ENCODE measurements around the gene STX1A. TPM values are rescaled to one million over a fixed set of nuclear protein-coding genes. Genes with fewer than 3 reads are reported as not detected.

STX1A gene
- total RNA-seq, 1 experiment from 2014 or later: 24.2 TPM

DNA sequence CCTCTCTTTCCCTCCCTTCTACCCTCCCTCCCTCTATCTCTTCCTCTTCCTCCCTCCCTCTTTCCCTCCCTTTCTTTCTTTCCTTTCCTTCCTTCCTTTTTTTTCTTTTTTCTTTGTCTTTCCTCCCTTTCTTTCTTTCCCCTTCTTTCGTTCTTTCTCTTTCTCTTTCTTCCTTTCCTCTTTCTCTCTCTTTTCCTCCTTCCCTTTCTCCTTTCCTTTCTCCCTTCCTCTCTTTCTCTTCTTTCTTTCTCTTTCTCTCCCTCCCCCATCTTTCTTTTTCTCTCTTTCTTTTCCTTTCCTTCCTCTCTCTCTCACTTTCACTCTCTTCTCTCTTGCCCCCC is 43.2 kb upstream of the STX1A start:
- Mint-ChIP-seq H3K27ac (ENCODE audit: low read depth, unreplicated experiment) (no peak overlapping the region), H3K4me3 (ENCODE audit: unreplicated experiment) (no peak overlapping the region), H3K27me3 (ENCODE audit: insufficient read depth, unreplicated experiment) (no peaks in the 10 kb centered on the region), H3K36me3 (ENCODE audit: insufficient read depth, unreplicated experiment) (no peaks in the 10 kb centered on the region), H3K4me1 (ENCODE audit: insufficient read depth, unreplicated experiment) (peaks cover 6% of the 10 kb centered on the region), H3K9me3 (ENCODE audit: unreplicated experiment) (no peaks in the 10 kb centered on the region)
- TF ChIP-seq, protein P1, sequence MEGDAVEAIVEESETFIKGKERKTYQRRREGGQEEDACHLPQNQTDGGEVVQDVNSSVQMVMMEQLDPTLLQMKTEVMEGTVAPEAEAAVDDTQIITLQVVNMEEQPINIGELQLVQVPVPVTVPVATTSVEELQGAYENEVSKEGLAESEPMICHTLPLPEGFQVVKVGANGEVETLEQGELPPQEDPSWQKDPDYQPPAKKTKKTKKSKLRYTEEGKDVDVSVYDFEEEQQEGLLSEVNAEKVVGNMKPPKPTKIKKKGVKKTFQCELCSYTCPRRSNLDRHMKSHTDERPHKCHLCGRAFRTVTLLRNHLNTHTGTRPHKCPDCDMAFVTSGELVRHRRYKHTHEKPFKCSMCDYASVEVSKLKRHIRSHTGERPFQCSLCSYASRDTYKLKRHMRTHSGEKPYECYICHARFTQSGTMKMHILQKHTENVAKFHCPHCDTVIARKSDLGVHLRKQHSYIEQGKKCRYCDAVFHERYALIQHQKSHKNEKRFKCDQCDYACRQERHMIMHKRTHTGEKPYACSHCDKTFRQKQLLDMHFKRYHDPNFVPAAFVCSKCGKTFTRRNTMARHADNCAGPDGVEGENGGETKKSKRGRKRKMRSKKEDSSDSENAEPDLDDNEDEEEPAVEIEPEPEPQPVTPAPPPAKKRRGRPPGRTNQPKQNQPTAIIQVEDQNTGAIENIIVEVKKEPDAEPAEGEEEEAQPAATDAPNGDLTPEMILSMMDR (IDR thresholded peaks at IDR 0.05; ENCODE audit: unreplicated experiment): no peak
- intact Hi-C loops (cut with micrococcal nuclease): no loop called here
- ChIA-PET POLR2A (no interaction called here), CTCF (no interaction called here)
- DNase-seq (ENCODE audit: unreplicated experiment): no peak
- no TSS peak for BruUV-seq (replicated peaks)

DNA sequence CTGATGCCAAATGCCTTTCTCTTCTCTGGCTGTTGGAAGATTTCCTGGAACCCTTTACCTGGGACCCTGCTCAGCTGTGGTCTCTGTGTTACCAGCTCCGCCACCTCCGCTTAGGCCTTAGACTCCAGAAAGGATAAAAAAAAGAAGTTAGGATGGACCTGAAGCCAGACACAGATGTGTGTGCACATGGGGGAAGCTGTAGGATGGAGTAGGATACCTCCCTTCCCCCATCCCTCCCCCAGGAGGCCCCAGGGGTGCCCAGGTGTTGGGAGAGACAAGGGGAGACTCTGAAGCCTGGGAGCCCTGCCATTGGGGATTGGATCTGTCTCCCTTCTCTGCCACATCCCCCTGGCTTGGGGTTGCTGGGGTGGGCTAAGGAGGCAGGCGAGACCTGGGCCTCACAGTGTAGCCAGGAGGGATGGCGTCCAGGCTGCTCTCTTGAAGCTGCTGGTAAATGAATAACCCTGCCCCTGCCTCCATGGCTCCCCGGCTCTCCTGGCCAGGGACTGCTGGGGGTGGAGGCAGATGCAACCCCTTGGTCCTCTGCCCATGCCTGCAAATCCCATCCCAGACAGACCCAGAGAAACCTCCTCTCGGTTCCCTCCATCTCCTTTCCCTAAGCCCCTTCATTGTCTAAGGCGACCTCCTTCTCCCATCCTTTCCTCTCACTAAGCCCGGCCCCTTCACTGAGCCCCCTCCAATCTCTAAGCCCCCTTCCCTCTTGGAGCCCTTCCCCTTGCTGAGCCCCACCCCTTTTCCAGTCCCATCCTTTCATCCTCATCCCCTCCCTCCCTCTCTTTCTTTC is 42.6 kb upstream of the STX1A start:
- H3K9me3 Mint-ChIP-seq (ENCODE audit: unreplicated experiment): no peaks in the 10 kb centered on the region
- intact Hi-C loops (cut with micrococcal nuclease): no loop called here
- POLR2A ChIA-PET: interaction anchor here (0.6 kb wide), 1 partner anchor 251 kb away, joined by 3 read pairs; no protein-coding TSS in a partner anchor
- no peak overlapping the region for H3K4me3 Mint-ChIP-seq (ENCODE audit: unreplicated experiment)
- no peaks in the 10 kb centered on the region for H3K36me3 Mint-ChIP-seq (ENCODE audit: insufficient read depth, unreplicated experiment)
- TF ChIP-seq, protein P1 (IDR thresholded peaks at IDR 0.05; ENCODE audit: unreplicated experiment): no peak
- no TSS peak for BruUV-seq (replicated peaks)
- peaks cover 6% of the 10 kb centered on the region for H3K4me1 Mint-ChIP-seq (ENCODE audit: insufficient read depth, unreplicated experiment)
- CTCF ChIA-PET: no interaction called here
- no peak overlapping the region for H3K27ac Mint-ChIP-seq (ENCODE audit: low read depth, unreplicated experiment)
- DNase-seq (ENCODE audit: unreplicated experiment): no peak
- no peaks in the 10 kb centered on the region for H3K27me3 Mint-ChIP-seq (ENCODE audit: insufficient read depth, unreplicated experiment)

DNA sequence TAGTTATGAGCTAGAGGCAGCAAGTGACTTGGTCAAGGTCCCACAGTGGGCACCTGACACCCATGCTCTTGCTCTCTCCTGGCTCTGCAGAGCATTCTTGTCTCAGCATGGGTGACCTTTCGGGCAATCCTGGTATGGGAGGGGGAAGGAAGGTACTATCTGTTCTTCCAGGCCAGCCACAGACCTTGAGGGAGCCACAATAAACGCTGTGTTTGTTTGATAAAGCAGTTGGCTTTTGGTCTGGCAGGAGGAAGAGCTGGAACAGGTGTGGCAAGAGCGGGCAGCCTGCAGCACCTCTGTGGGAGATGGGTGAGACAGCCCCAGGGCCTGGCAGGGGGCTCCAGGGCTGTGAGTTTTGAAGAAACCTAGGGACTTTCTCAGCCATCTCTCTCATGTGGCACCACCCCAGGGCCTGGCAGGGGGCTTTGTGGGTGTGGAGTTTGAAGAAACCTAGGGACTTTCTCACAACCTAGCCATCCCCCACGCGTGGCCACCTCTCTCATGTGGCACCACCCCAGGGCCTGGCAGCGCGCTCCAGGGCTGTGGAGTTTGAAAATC is 39.2 kb upstream of the STX1A start:
- peaks cover 6% of the 10 kb centered on the region for H3K4me1 Mint-ChIP-seq (ENCODE audit: insufficient read depth, unreplicated experiment)
- intact Hi-C loops (cut with micrococcal nuclease): no loop called here
- H3K27me3 Mint-ChIP-seq (ENCODE audit: insufficient read depth, unreplicated experiment): no peaks in the 10 kb centered on the region
- H3K9me3 Mint-ChIP-seq (ENCODE audit: unreplicated experiment): no peaks in the 10 kb centered on the region
- BruUV-seq (replicated peaks): no TSS peak
- ChIA-PET CTCF (interaction anchor here (0.6 kb wide), 1 partner anchor 53 kb away, joined by 3 read pairs; no protein-coding TSS in a partner anchor), POLR2A (no interaction called here)
- H3K27ac Mint-ChIP-seq (ENCODE audit: low read depth, unreplicated experiment): no peak overlapping the region
- H3K36me3 Mint-ChIP-seq (ENCODE audit: insufficient read depth, unreplicated experiment): no peaks in the 10 kb centered on the region
- TF ChIP-seq, protein P1 (IDR thresholded peaks at IDR 0.05; ENCODE audit: unreplicated experiment): no peak
- DNase-seq (ENCODE audit: unreplicated experiment): no peak
- no peak overlapping the region for H3K4me3 Mint-ChIP-seq (ENCODE audit: unreplicated experiment)

DNA sequence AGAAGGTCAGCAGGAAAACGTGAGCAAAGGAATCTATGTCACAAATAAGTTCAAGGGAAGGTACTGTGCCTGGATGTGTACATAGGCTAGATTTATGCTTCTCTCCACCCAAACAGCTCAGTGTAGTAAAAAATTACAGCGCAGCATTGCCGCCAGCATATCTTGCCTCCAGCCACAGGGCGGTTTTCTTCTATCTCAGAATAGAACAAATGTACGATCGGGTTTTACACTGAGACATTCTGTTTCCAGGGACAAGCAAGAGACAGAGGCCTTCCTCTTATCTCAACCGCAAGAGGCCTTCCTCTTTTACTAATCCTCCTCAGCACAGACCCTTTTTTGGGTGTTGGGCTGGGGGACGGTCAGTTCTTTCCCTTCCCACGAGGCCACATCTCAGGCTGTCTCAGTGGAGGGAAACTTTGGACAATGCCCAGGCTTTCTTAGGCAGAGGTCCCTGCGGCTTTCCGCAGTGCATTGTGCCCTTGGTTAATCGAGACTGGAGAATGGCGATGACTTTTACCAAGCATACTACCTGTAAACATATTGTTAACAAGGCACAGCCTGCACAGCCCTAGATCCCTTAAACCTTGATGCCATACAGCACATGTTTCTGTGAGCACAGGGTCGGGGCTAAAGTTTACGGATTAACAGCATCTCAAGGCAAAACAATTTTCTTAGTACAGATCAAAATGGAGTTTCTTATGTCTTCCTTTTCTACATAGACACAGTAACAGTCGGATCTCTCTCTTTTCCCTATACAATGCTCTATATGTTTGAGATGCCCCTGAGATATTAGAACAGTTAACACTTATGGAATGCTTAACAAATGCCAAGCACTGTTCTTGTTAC is 30.7 kb upstream of the STX1A start:
- Mint-ChIP-seq H3K4me3 (ENCODE audit: unreplicated experiment) (no peak overlapping the region), H3K27me3 (ENCODE audit: insufficient read depth, unreplicated experiment) (no peaks in the 10 kb centered on the region), H3K9me3 (ENCODE audit: unreplicated experiment) (no peaks in the 10 kb centered on the region), H3K4me1 (ENCODE audit: insufficient read depth, unreplicated experiment) (no peaks in the 10 kb centered on the region), H3K27ac (ENCODE audit: low read depth, unreplicated experiment) (no peak overlapping the region), H3K36me3 (ENCODE audit: insufficient read depth, unreplicated experiment) (no peaks in the 10 kb centered on the region)
- POLR2A ChIA-PET: no interaction called here
- TF ChIP-seq, protein P1 (IDR thresholded peaks at IDR 0.05; ENCODE audit: unreplicated experiment): no peak
- DNase-seq (ENCODE audit: unreplicated experiment): no peak
- no TSS peak for BruUV-seq (replicated peaks)
- intact Hi-C loops (cut with micrococcal nuclease): loop anchor here (10.0 kb wide), 1 partner anchor 55 kb away; no protein-coding TSS in a partner anchor
- CTCF ChIA-PET: no interaction called here

Measured in MCF 10A (cell line).